Measurements from ENCODE around the gene CAPRIN1.

The CAPRIN1 gene, protein sequence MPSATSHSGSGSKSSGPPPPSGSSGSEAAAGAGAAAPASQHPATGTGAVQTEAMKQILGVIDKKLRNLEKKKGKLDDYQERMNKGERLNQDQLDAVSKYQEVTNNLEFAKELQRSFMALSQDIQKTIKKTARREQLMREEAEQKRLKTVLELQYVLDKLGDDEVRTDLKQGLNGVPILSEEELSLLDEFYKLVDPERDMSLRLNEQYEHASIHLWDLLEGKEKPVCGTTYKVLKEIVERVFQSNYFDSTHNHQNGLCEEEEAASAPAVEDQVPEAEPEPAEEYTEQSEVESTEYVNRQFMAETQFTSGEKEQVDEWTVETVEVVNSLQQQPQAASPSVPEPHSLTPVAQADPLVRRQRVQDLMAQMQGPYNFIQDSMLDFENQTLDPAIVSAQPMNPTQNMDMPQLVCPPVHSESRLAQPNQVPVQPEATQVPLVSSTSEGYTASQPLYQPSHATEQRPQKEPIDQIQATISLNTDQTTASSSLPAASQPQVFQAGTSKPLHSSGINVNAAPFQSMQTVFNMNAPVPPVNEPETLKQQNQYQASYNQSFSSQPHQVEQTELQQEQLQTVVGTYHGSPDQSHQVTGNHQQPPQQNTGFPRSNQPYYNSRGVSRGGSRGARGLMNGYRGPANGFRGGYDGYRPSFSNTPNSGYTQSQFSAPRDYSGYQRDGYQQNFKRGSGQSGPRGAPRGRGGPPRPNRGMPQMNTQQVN

DNA sequence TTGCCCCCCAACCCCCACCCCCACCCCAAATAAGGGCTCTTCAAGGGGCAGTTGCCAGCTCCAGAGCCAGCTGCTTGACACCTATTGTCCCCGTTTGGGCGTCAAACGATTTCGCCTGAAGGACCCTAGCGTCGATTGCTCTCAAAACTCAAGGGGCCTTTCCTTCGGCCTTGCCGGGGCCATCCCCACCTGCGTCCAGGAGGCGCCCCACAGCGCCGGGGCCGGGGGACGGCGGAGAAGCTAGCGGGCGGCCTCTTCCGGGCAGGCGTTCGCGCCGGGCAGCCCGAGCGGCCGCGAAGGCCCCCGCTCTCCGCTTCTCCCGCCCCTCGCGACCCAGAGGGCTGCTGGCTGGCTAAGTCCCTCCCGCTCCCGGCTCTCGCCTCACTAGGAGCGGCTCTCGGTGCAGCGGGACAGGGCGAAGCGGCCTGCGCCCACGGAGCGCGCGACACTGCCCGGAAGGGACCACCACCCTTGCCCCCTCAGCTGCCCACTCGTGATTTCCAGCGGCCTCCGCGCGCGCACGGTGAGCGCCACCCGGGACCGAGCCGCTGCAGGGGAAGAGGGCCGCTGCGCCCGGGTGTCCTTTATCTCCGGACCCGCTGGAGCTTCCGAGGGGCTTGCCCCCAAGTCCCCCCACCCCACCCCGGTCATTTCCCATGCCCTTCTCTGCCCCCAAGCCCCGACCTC, at the start of gene CAPRIN1:
Gene CAPRIN1 (plus strand): TSS at position 383 of the 687 bp plus-strand sequence. CDS start 690 bp downstream, outside the sequence.
- DNase-seq: peak; percentile 44 to 96 (median 83)

DNA sequence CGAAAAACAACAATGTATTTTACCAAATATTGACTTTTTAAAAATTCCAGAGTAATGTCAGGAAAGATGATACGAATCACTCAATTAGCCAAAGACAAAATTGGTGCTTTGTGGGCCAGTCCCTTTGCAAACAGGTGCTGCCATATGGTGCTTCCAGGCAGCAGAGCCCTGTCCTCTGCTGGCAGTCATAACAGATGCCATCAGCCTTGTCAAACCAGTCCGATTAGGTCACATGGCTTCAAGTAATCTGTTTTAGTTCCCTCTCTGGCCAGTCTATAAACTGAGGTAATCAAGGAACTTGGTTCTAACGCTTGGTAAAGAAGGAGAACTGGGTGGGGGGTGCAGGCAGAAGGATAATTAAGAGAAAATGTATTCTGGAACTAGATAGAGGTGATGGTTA, 49.1 kb upstream of the CAPRIN1 start:
- DNase-seq: no peak

DNA sequence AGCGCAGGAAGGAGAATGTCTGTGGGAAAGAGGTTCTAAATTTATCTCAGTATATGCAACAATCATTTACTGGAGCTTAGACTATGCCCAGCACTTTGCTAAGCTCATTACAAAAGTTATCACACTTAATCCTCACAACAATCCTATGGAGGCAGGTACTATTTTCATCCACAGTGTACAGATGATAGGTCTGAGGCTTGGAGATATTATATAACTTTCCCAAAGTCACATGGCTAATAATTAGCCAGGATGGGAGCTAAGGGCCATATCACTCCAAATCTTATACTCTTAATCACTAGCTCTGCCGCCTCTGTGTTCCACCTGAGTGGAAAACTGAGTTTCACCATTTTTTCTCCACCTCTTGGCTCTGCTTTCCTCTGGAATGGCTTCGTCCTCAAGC, 47.3 kb upstream of the CAPRIN1 start:
- no peak for DNase-seq

DNA sequence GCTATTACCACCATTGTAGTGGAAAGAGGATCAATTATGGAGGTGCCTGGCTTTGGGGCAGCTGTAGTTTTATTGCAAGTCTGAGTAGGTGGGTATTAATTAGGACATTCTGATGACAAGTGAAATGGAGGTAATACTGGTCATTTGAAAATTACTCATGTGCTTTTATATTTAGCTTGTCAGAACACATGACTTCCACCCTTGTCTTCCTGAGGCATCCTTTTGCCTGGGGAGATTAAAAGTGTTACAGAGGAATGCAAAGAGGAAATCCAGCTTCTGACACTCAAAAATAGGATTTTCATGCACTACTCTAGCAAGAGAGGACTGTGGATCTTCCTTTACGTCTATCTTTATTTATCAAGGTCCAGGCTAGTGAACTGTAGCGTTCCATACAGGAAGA, 44.7 kb upstream of the CAPRIN1 start:
- no peak for DNase-seq

DNA sequence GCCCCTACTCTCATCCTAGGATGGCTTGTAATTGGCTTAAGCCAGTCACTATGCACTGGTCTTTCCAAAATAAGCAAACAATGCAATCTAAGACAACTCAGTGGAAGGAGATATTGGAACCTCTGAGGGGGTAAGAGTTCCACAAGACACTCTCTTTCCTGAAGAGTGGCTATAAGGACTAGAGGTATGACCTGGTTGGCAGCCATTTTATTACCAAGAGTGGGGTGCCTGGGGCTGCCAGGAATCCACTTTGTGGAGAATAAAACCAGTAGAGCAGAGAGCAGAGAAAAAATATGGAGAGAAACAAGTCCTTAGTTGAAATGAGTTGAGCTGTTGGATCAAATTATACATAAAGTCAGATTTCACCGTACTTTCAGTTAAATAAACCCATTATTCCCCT, 38.8 kb upstream of the CAPRIN1 start:
- no peak for DNase-seq

DNA sequence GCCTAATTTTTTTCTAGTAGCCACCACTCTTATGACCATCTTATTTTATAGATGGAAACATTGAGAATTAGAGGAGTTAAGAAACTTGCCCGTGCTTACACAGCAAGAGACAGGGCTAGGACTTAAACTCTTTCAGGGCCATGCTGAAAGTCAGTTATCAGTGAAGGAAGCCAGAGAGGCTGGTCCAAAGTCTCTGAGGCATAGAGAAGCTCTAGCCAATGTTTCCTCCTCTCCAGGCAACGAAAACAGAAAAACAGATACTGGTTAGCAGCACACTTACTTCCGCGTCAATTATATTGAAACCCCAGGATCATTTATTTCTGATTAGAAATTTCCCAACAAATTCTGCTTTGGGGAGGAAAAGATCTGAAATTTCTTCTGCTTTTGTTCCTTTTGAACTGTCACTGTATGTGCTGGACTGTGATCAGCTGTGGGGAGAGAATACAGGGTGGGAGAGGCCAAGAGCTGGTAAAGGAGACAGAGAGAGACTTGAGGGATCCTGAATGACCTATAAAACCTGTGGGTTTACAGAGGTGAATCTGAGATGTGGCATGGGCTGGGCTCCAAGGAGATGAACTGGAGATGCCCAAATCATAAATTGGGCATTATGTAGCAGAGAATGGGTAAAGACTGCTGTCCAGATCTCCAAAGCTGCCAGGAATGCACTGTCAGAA, 37.5 kb upstream of the CAPRIN1 start:
- no peak for DNase-seq

DNA sequence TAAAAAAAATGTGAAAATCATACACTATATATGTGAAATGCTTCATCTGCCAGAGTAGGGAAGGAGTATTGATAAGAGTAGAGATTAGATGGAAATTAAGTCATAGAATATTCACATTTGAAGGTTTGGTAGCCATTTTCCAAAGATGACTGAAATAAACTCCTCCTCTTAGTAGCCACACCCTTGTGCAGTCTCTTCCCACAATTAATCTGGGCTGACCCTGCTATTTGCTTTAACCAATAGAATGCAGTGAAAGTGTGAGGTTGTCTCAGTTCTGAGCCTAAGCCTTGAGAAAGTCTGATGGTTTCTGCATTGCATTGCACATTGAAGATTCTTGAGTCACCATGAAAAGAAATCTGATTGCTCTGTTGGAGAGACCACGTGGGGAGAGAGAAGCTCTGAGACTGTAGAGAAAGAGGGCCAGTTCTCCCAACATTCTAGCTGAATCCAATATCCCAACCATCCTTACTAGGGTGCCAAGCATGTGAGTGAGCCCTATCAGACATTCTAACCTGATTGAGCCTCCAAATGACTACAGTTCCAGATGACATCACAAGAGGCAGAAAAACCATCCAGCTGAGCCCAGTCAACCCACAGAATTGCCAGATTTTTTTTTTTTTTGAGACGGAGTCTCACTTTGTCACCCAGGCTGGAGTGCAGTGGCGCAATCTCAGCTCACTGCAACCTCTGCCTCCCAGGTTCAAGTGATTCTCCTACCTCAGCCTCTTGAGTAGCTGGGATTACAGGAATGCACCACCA, 29.4 kb upstream of the CAPRIN1 start:
- DNase-seq: no peak

DNA sequence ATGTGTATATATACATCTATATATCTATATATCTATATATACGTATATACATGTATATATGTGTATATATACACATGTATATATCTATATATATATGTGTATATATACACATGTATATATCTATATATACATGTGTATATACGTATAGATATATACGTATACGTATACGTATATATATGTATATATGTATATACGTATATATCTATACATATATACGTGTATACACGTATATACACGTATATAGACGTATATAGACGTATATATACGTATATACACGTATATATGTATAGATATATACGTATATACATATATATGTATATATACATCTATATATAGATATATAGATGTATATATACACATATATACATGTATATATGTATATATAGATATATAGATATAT, 25.1 kb upstream of the CAPRIN1 start:
- DNase-seq: no peak

DNA sequence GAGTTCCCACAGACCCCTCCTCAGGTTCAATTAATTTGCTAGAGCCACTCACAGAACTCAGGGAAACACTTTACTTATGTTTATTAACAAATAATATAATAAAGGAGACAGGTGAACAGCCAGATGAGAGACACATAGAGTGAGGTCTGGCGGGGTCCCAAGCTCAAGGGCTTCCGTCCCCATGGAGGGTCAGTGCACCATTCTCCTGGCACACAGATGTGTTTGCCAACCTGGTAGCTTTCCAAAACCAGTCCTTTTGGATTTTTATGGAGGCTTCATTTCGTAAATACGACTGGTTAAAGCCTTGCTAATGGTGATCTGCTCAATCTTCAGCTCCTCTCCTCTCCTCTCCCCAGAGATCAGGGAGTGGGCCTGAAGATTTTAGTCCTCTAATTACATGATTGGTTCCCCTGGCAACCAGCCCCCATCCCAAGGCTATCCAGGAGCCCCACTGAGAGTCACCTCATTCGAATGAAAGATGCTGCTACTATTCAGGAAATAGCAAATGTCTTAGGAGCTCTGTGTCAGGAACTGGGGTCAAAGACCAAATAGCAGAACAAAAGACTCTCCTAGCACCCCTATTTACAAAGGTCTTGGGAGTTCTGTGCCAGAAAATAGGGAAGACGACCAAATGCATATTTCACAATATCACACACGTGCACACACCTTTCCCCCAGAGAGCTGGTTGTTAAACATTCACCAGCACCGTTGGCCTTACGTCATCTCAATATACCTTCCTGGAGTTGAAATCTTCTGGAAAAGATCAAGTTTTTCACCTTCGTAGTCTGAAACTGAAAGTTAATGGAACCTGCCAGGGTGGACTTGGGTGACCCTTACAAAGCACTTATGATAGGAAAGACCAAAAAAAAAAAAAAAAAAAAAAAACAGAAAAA, 23.8 kb upstream of the CAPRIN1 start:
- no peak for DNase-seq

DNA sequence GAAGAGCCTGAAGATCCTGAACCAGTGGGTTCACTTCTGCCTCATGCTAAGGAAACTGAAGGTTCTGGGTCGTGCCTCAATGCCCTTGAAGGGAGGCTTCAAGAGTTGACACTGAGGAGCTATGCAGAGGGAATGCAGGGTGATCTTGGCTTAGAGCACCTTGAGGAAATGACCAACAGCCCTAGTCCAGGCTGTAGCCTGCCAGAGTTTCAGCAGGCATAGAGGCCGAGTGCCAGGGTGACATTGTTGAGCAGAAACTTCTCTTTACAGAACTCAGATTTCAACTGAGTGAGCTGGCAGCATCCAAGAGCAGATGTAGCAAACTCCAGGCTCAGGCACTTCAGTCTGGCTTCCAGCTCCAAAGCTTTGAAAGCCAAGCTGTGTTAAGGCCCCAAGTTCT, 23.1 kb upstream of the CAPRIN1 start:
- peak in 31 of 51 donors; percentile 1 to 65 (median 19) for DNase-seq

DNA sequence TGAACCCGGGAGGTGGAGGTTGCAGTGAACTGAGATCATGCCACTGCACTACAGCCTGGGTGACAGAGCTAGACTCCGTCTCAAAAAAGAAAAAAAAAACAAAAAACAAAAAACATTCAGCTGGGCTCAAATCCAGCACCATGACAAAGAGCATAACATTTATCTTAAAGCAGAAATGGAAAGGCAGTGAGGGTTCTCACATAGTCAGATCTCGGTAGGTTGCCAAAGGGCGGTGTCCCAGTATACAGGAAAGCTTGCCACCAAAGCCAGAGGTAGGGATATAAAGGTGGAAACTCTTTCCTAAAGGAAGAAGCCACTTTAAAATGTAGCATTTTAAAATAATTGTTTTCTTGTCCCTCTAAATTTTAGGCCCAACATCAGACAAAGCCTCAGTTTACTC, 22.4 kb upstream of the CAPRIN1 start:
- DNase-seq: no peak

DNA sequence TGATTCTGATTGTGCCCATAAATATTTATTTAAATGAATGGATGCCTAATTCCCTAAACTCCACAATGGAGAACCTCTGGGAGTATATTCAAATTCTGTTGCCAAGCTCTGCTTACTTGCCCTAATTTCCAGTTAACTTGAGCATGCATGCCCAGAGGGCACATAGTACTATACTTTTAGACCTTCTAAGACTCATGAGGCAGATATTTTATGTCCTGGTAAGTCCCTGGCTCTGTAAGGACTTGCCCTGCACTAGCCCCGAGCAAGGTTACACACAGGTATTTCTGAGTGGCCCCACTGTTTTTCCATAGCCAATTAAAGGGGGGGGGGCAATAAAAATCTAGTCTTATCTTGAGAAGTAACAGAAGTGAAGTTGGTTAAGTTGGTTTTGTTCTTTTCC, 21.1 kb upstream of the CAPRIN1 start:
- DNase-seq: no peak

DNA sequence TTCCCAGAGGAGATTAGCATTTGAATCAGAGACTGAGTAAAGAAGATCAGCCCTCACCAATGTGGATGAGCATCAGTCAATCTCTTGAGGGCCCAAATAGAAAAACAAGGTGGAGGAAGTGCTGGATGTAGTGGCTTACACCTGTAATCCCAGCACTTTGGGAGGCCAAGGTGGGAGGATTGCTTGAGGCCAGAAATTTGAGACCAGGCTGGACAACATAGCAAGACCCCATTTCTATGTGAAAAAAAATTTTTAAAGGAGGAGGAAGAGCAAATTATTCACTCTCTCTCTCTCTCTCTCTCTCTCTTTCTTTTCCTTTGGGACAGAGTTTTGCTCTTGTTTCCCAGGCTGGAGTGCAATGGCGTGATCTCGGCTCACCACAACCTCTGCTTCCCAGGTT, 18.1 kb upstream of the CAPRIN1 start:
- DNase-seq: no peak

DNA sequence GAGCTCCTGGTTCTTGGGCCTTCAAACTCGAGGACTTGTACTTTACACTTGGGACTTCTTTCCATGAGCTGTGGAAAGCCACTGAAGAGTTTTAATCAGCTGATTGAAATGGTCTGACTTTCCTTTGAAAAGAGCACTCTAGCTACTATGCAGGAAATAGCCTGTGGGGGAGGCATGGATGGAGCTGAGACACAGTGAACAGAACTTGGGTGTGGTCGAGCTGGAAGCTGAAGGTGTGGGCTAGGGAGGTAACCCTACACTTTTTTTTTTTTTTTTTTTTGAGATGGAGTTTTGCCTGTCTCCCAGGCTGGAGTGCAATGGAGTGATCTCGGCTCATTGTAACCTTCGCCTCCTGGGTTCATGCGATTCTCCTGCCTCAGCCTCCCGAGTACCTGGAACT, 17.5 kb upstream of the CAPRIN1 start:
- no peak for DNase-seq

DNA sequence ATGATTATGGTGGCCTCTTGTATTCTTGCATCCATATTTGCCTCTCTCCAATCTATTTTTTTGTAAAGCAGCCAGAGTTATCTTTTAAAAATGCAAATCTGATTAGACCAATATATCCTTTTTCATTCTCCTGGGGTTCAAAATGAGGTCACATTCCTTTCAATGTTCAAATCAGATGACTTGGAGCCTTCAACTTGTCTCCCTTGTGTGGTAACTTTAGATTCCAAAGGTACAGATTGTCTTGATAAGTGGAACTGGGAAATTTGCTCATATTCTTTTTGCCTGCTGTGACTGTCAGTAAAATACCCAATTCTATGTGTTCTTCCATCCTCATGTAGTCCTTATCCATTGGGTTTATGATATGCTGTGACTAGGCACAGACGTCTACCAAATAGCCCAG, 15.1 kb upstream of the CAPRIN1 start:
- DNase-seq: no peak

DNA sequence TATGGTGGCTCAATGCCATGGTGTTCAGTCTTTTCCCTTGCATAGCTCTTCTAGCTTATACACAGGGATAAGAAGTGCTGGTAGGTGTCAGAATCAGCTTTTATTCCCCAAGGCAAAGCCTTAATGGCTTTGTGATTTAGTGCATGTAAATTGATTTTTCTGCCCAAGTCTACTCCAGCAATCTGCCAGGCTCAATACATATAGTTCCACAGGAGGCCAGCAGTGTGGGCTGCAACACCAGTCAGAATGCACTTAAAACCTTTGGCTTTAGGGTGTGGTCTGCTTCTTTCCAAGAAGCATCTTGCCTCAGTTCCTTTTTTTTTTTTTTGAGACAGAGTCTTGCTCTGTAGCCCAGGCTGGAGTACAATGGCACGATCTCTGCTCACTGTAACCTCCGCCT, 14.5 kb upstream of the CAPRIN1 start:
- no peak for DNase-seq

DNA sequence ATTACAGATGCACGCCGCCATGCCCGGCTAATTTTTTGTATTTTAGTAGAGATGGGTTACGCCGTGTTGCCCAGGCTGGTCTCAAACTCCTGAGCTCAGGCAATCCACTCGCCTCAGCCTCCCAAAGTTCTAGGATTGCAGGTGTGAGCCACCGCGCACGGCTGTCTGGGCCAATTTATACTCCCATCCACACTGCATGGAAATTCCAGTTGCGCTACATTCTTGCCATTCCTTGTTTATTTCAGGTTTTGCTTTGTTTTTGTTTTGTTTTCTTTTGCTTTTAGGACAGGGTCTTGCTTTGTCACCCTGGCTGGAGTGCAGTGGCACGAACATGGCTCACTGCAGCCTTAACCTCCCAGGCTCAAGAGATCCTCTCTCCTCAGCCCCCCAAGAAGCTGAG, 11.0 kb upstream of the CAPRIN1 start:
- no peak for DNase-seq

DNA sequence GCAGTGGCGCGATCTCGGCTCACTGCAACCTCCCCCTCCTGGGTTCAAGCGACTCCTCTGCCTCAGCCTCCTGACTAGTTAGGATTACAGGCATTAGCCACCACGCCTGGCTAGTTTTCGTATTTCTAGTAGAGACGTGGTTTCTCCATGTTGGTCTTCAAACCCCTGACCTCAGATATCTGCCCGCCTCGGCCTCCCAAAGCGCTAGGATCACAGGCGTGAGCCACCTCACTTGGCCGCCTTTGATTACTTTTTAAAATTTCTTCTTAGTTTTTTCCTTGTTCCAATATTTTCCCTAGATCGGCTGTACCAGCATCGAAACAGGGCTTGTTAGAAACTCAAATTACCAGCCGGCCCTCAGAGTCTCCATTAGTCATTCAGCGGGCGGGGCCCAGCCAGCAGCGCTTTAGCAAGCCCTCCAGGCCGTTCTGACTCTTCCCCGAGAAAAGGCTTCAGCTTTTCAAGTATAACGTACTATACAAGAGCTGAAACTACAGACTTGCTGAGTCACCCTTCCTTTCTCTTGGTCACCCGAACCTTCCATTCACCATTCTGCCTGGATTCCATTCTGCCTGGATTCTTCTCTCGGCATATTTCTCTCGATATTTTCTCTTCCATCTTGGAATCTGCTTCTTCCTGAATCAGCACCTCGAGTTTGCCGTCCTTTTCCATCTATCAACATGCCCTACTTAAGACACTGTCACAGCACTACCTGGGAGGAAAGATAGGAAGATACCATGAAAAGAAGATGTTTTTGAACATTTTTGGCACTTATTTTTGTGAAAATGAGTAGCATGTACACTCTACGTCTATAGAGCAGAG, 6.7 kb upstream of the CAPRIN1 start:
- peak in 1 of 51 donors; percentile 2 for DNase-seq

DNA sequence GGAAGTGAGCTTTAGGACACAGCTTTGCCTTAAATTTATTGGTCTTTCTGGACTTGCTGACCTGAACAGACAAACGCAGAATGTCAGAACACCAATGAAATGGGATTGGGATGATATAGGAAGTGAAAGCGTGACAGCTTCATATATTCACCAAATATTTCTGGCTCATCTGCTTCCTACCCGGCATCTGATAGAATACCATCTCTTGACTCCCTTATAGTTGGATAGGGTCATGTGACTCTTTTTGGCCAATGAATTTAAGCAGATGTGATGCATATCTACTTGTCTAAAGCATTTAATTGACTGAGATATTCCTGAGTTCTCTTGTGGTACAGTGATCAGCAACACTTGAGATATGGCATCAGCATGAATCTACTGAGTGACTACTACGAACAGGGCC, 2.5 kb upstream of the CAPRIN1 start:
- DNase-seq: no peak

Data from hypothalamus (tissue), 51 donors.